ENCODE data around the gene RGS7BP.
"Not testable (repeated sequence)": the region's sequence is repeated elsewhere in the genome, so short reads cannot be mapped to it uniquely, and the experiment has no call there.

The RGS7BP gene

DNA sequence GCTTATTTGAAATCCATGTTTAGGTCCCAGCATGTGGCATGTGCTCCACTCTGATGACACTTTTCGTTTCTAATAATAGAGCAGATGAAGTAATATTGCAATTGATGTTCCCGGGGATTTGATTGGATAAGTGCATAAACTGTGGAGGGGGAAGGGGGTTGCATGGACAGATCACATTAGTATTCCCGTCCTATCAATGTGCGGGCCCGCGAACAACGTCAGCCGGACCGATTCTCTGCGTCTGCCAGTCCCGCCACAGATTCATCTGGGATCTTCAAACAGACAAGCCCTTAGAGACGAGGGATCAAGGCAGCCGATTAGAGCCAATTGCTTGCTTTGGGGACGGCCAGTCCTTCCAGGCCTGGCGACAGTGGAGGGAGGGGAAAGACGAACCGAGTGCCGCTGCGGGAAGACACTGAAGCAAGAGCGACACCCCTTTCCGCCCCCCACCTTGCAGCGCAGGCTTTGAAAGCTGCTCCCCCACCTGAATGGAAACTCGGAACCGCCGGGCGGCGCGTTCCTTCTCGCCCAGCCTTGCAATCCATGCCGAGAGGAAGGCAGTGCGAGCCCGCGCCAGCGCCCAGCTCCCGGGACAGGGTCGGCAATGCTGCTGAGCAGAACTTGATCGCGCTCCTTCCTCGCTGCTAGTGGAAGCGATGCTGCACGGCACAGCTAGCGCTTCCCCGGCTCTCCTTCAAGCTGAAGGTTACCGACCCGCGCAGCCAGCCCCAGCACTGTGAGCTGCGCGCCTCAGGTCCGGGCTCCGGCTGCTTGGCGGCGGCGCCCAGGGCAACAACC lies at the start of gene RGS7BP:
Gene RGS7BP, plus strand, starts transcription at position 247 of the 798 bp plus-strand sequence. CDS start 610 bp downstream, outside the sequence.
- no peak for DNase-seq

DNA sequence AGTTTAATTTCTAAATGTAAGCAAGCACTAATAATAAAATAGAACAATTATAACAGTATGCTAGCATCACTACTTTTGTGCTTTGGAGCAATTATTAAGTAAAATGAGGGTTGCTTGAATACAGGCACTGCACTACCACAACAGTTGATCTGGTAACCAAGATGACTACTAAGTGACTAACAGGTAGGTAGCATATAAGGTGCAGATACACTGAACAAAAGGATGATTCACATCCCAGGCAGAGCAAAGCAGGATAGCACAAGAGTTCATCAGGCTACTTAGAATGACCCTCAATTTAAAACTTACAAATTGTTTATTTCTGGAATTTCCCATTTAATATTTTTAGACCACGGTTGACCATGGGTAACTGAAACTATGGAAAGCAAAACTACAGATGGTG lies 48.0 kb upstream of the RGS7BP start:
- DNase-seq = no peak

DNA sequence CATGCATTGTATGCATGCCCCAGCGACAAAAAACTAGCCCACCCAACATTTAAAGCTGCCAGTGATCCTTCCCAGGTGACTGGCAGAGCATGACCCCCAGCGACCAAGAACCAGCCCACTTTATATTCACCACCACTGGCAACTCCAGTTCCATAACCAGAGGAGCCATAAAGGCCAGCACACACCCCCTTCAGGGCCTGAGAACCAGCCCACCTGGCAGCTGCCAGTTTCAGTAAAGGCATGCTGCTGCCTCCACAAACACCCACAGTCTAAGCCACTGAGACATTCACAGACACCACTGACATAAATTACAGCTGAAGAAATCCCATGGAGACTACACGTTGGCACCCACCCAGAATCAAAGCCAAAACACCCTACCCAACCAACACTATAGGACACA lies 46.9 kb upstream of the RGS7BP start:
- DNase-seq = no peak

DNA sequence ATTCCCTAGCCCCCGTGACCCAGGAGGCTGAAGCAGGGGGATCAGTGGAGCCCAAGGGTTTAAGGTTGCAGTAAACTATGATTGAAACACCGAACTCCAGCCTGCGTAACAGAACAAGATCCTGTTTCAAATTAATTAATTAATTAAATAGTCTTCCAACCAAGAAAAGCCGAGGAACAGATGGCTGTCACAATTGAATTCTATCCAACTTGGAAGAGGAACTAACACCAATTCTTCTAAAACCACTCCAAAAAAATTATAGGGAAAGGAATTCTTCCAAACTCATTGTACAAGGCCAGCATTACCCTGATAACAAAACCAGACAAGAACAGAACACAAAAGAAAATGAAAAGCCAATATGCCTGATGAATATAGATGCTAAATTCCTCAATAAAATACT lies 43.4 kb upstream of the RGS7BP start:
- DNase-seq = no peak

DNA sequence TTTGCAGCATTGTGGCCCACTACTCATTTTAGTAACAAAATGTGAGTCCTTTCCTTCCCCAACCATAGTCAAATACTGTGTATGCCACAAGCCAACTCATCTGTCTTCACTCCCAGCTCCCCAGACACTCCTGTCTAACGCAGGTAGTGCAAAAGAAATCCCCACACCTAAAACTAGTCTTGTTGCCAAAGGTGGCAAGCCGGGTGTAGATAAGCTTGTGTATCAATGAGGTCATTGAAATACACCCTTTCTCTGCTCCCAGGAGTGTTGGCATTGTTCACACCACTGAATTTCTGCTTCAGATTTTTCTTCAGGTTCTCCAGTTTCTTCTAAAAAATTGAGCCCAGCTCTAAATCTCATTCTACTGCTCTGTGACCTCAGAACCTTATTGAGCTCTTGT lies 19.7 kb upstream of the RGS7BP start:
- no peak for DNase-seq

DNA sequence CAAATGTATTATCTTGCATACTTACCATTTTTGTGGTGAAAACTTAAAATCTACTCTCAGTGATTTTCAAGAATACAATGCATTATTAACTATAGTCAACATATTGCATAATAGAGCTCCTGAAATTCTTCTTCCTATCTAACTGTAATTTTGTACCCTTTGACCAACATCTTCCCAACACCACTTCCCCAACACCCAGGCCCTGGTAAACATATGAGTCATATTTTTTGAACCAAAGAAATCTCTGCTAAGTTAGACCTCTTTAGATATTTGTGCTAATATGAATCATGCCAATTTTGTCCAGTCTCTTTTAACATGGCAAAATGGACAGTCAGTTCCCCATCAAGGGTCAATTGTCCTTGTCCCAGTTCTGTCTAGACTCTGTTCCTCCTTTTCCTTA lies 18.5 kb upstream of the RGS7BP start:
- no peak for DNase-seq

DNA sequence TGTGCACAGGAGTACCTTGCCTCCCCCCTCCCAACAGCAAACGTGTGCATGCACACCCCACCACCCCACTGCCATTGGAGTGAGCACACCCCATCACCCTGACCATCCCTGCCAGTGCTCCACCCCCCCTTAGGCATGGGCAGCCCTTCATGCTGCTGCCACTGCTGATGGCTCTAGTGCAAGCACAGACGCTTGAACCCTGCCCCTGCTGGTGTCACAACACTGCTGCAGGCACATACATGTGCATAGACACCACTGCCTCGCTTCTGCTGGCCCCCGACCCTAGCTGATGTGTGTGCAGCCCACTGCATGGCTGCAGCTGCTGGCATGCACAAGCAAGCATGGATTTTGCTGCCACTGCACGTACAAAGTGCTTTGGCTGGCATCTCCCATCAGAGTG lies 16.0 kb upstream of the RGS7BP start:
- DNase-seq = no peak

DNA sequence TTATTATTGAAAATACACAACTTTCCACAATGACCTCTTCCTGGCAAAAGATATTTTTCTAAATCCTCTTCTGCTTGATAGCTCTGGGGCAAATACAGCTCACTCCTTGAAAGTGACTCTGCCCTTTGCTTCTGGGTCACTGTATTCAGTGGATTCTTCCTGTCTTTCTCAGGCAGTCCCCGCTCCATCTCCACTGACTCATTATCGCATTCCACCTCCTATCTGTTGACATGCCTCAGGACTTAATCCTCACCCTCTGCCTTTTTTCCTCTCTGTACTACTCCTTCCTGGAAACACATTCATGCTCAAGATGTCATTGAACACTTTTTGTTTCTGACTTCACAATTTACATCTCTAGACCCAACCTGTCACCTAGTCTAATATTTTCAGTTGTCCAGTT lies 8.4 kb upstream of the RGS7BP start:
- DNase-seq = no peak

DNA sequence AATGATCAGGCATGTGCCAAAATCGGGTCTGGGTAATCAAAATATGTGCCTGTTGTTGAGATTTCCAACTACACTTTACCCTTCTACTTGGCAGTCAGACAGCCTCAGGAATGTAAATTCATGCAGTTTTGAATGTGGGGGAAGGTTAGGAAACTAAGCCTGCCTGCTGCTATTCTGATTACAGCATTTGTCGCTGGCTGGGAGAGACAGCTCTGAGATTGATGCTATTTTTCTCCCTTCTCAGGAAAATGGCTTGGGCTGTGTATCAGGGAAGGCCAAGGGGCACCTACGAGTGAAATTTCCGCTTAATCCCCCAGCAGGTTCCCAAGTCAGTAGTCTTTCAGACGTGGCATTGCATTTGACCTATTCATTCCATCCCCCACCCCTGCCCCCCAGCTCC lies 3.6 kb upstream of the RGS7BP start:
- no peak for DNase-seq

DNA sequence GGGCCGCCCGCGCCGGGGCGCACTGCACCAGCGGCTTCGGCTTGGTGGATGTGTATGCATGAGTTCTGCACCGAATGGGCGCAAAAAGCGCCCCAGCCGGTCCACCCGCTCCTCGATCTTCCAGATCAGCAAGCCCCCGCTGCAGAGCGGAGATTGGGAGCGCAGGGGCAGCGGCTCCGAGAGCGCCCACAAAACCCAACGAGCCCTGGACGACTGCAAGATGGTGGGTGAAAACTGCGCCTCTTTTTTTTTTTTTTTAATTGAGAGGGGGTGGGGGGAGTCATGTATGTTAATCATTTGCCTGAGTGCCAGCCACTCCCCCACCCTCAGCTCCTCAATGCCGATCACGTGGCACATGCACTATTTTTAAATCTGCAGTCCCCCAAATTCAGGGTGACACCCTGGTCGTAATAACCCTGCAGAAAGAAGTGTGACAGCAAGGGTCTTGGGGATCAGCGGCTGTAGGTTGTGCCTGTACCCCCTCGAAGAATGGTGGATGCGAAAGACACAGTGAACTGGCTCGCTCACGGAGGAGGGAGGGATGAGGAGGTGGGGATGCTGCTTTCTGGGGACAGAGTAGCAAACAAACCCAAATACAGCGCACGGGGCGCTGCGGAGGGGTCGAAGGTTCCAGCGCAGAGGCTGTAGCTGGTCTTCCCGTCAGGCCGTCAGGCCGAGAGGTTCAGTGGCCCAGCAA lies 900 bp downstream of the RGS7BP start:
- no peak for DNase-seq

DNA sequence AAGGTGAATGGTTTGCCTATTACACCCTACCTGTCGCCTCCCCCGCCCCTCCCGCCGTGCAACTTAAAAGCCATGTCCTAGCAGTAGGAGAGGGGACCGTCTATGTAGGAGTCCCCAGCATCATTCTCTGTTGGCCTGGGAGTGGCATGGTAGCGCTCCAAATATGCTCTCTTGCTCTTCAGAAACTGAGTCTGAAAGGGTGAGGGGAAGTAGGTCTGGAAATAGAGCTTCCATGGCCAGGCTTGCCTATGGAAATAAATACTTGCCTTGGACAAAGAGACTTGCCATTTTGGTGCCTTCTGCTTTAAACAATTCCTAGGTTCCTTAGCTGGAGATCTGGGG lies 1.4 kb downstream of the RGS7BP start:
- DNase-seq = no peak

DNA sequence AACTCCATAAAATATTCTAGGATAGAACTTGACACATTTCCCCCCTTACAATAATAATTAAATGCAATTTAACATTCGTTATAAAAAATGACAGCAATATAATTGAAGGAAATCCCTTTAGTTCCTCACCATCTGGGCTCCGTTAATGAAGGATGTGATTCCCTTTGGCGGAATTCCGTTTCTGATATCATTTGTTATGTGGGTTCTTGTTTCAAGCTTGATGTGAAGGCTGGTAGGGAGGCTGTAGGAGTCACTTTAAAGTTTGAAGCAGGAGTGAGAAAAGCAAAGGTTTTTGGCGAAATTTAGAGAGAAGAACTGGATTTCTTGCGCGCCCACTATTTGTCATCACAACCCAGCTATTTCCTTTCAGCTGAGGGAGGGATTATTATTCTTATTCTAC lies 4.0 kb downstream of the RGS7BP start:
- DNase-seq = no peak

DNA sequence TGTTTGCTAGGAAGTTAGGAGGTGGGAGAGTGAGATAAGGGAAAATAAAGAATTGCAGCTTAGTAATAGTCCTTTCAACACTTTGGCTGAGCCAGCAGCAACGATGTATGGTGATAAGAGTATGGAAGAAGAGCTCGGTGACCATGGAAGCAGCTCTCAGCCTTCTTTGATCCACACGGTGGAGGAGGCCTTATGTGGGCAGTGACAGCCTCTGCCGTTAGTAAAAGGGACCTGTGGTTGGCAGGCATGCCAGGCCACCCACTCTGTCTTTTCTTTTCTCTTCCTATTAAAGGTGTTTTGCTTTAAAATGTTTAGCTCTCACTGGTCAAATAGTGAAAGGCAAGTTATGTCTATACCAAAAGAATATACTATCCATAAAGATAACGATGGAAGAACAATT lies 7.7 kb downstream of the RGS7BP start:
- DNase-seq = no peak

DNA sequence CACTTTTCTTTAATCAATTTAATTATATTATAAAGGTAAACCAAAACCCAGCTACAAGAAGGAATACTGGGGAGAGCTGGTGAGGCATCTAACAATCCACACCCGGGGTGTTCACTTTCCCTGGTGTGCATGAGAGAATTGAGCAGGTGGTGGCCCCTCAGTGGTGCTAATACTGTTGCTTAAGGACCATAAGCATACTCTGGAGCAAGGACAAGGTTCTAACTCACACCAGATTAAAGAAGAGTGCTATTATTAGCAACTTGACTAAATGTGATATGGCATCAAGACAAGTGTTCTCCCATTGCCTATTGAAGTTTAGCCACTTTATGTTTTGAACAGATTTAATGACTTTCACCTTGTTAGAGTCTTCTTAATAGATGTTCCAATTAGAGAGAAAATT lies 8.8 kb downstream of the RGS7BP start:
- DNase-seq = no peak

DNA sequence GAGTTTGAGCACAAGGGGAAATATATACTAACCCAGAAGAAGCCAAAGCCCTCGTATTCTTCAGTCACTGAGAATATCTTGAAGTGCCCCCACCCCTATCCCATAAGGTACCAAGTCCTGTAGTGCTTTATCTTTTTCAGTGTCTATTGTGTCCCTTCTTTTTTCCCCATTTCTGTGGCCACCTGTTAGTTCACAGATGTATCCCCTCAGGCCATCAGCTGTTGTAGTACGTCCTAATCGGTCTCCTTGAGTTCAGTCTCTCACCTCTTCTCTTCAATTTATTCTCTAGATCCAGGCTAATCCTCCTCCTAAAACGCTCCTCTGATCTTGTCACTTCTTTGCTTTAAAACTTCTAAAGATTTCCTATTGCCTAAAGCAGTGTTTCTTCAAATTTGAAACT lies 10.4 kb downstream of the RGS7BP start:
- DNase-seq = no peak

DNA sequence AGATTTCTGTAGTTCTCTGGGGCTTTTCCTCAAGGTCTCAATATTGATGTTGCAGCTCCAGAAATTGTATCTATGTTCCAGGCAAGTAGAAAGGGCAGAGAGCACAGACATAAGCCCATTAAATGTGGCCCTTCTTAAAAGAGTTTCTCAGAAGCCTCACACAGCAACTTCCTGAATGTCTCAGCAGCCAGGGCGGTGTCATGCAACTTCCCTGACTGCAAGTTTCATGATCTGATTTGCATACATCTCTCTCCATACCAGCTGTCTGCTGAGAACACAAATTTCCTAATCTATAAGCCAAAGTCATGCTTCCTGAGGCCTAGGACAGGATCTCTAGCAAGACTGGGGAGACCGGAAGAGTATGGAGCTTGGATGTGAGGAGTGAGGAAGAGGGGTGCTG lies 13.0 kb downstream of the RGS7BP start:
- DNase-seq = no peak

DNA sequence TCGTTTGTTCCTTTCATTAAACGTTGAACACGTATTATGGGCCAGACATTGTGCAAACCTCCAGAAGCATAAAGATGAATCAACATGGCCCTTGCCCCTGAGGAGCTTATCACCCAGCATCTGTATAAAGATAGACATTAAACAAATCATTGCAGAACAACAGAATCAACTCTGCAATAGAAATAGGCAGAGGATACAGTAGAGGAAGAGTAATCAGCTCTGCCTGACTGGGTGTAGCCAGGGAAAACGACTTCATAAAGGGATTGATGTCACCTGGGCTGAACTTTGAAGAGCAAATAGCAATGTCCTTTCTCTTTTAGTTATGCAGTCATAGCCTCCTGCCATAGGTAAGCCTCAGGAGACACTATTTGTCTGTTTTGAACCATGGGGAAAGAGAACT lies 13.4 kb downstream of the RGS7BP start:
- no peak for DNase-seq

DNA sequence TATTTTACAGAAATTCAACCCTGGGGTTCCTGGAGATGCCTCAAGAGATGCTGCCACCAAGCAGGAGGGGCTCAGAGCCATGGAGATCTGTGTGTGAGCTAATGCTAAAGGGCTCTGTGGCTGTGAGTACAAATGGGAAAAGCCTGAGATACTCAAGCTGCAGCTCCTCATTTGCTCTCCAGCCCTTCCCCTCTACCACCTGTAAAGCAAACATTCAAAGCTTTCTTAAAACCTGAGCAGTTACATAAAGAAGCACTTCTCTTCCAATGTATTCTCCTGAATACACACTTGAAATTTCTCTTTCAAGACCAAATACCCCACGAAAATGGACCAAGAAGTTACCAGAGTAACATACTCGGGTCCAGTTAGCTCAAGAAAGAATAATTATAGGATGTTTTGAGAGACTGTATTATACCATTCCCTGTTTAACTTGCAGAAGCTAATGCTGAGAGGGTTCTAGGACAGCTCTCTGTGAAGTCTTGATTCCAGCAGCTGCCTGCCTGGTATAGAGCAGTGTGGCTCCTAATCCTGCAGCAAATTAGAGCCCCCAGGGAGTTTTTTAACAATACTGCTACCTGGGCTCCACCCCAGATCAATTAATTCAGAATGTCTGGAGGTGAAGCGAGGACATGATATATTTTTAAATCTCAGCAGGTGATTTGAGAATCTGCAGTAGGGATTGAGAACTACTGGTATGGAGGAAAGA lies 21.1 kb downstream of the RGS7BP start:
- DNase-seq = no peak

DNA sequence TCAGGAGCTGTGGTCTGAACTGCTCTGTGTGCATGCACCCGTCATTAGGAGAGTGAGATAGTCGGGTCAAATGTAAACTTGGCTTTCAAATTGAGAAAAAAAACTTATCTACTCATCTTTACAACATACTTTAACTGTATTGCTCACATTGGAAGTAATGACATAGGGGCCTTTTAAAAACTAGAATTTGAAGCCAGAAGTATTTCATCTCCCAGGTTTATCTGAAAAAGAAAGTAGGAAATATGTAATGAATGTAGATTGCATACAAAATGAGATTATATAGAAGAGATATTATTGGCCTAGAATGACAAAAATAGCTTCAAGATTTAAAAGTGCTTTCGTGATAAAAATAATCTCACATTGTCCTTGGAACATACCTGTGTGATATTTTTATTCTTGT lies 24.3 kb downstream of the RGS7BP start:
- DNase-seq = no peak

DNA sequence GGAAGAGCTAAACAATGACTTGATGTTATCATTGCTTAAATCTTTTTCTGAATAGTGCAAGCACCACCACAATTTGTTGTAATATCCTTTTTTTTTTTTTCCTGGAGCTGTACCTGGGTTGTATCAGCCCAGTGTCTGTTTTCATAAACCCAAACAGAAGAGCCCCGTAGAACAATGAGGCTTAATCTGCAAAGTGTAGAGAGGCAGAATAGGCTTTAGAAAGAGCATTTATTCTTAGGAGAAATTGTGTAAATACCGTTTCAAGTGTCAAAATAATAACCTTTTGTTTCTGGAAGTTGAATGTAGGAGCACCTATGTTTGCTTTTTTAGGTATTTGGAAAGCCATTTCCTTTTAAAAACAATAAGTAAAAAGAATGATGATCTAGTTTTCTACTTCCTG lies 26.4 kb downstream of the RGS7BP start:
- no peak for DNase-seq

DNA sequence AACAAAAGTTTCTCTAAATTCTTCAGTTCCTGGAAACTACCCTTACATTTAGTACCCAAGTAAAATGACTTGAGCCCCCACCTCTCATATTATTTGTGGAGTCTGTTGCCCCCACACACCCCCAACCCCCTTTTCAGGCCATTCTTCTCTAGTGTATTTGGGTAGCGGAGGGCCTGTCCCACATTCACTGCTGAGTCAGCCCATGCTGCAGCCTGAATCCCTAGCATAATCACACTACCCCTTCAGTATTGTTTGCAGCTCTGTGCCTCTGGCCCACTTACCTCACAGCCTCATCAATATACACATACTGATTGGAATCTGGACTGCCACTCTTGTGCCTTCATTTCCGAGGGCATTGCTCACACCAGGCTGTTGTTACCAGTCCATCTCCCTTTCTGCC lies 26.8 kb downstream of the RGS7BP start:
- no peak for DNase-seq

DNA sequence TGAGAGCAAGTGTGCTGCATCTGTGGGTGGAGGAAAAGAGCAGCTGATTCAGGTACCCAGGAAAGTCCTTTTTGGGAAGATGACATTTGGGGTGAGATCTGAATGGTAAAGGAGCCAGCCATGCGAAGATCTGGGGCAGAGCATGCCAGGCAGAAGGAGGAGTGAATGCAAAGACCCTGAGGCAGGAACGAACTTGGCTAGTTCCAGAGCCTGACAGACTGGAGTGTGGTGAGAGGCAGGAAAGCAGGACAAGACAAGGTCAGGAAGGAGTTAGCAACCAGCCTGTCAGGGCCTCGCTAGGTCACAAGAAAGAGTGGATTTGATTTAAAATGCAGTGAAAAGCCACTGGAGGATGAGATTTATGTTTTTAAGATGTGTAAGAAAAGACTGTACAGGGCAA lies 28.2 kb downstream of the RGS7BP start:
- no peak for DNase-seq

DNA sequence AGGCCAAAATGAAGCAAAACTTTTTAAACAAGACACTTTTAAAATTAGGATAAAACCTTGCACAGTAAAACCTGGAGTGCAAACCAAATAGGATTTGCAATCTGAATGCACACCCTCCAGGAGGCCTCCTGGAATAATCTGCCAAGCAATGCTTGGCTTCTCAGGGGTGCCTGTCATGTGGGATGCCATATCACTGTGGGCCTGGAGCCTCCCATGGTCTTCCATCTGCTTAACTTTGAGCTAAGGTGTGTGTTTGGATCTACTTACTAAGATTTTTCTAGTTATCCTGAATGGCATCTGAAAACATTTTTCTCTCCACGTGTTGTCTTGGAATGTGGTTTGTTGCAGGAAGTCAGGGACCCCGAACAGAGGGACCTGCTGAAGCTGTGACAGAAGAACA lies 52.1 kb downstream of the RGS7BP start:
- DNase-seq = no peak

DNA sequence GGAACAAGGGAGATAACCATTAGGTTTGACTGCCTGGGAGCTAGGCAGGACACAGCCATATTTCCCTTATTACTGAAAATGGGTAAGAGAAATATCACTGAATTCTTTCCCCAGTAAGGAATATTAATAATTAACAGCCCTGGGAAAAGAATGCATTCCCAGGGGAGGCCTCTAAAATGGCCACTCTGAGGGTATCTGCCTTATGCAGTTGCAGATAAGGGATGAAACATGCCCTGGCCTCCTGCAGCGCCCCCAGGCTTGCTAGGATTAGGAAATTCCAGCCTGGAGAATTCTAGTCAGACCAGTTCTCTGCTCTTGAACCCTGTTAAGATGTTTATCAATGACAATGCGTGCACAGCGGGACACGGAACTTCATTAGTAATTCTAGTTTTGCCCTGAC lies 52.8 kb downstream of the RGS7BP start:
- DNase-seq = not testable (repeated sequence)

All from NCI-H1048 (cell line).